Left lung (tissue), 10 donors: ENCODE measurements around the gene NFIA. TPM values are rescaled to one million over a fixed set of nuclear protein-coding genes. Genes with fewer than 3 reads are reported as not detected.

Source experiments
- ATAC-seq: fragments of 200-7000 bp; cut with Tn5 transposase; one replicate; pipeline ENCODE4 v1.9.1; 2020; ENCODE audit warnings: moderate library complexity
- DNase-seq, 4 donors: peaks; one replicate each; pipeline ENCODE4 v3.0.0-alpha.2; 2013 to 2020
- H3K27ac ChIP-seq, 2 donors: fragments of 200-600 bp; sonication (generic) in 1 of 2; one replicate each; pipeline versions ENCODE4 v1.5.0 to v1.8.0; 2020 to 2021
- H3K27me3 ChIP-seq, 2 donors: fragments of 200-600 bp; sonication (generic) in 1 of 2; one replicate each; pipeline versions ENCODE4 v1.5.0 to v1.8.0; 2020 to 2021
- H3K36me3 ChIP-seq, 2 donors: fragments of 200-600 bp; sonication (generic) in 1 of 2; one replicate each; pipeline versions ENCODE4 v1.5.0 to v1.8.0; 2020 to 2021
- H3K4me1 ChIP-seq, 2 donors: fragments of 200-600 bp; one replicate each; pipeline ENCODE4 v1.8.0; 2021
- H3K4me3 ChIP-seq, 2 donors: fragments of 200-600 bp; sonication (generic) in 1 of 2; one replicate each; pipeline versions ENCODE4 v1.5.0 to v1.8.0; 2020 to 2021; ENCODE audit warnings: mild to moderate bottlenecking in 1 of 2
- H3K9me3 ChIP-seq, 2 donors: fragments of 200-600 bp; sonication (generic) in 1 of 2; one replicate each; pipeline versions ENCODE4 v1.5.0 to v1.8.0; 2020 to 2021
- CTCF ChIP-seq, 2 donors: fragments of 200-600 bp; sonication (generic) in 1 of 2; IDR thresholded peaks; one replicate each; pipeline versions ENCODE4 v1.5.0 to v1.8.0; 2021; ENCODE audit warnings: antibody characterized with exemption in 2 of 2
- intact Hi-C, 2 donors: fragments of 100-400 bp; cut with DNase I; formaldehyde crosslinking; loops; one replicate each; pipeline versions ENCODE4 v1.11.2 to v1.14.2; 2022
- polyA plus RNA-seq, 6 donors: library from polyadenylated mRNA; unstranded; fragments of 120-200 nt; gene quantifications; one replicate each; pipeline ENCODE4 v1.2.1, GENCODE V29; 2013; ENCODE audit not compliant: insufficient read length in 6 of 6
- total RNA-seq, 2 donors: library from RNA; stranded (reverse); fragmentation: NEBNext Ultra II Directional; extraction: Animal tissue kit (Norgen Biotek cat#: 25700); gene quantifications; one replicate each; pipeline ENCODE4 v1.2.1, GENCODE V29; 2021
- donor health status: DM: no; HTN: yes; CAD: no.
- donor health status: DM: no; HTN: no; CAD: no.

The NFIA gene
- total and polyA plus RNA-seq, 8 donors: 30.4 to 60.7 (median 37.6) TPM

GRCh38 chr1:61220536-61220935 is 138.2 kb downstream of the NFIA start:
- no peak for TF ChIP-seq CTCF (IDR thresholded peaks at IDR 0.05)
- Histone ChIP-seq H3K4me3 (no peak overlapping the region), H3K27me3 (no peaks in the 10 kb centered on the region), H3K4me1 (peaks cover 0 to 5% of the 10 kb centered on the region in 2 donors), H3K9me3 (no peaks in the 10 kb centered on the region), H3K36me3 (no peaks in the 10 kb centered on the region), H3K27ac (no peak overlapping the region)
- DNase-seq (no peak), ATAC-seq (no peak)
- intact Hi-C loops: no loop called here

GRCh38 chr1:61221642-61222041 is 139.3 kb downstream of the NFIA start:
- no peaks in the 10 kb centered on the region for H3K9me3 ChIP-seq
- no peak for DNase-seq
- H3K4me1 ChIP-seq: peaks cover 0 to 7% of the 10 kb centered on the region in 2 donors
- no peak overlapping the region for H3K4me3 ChIP-seq
- TF ChIP-seq CTCF (IDR thresholded peaks at IDR 0.05): no peak
- no peak overlapping the region for H3K27ac ChIP-seq
- H3K36me3 ChIP-seq: no peaks in the 10 kb centered on the region
- H3K27me3 ChIP-seq: no peaks in the 10 kb centered on the region
- intact Hi-C loops: no loop called here
- no peak for ATAC-seq

GRCh38 chr1:61222240-61222639 is 139.9 kb downstream of the NFIA start:
- no peak overlapping the region for H3K4me3 ChIP-seq
- intact Hi-C loops: no loop called here
- peaks cover 0 to 9% of the 10 kb centered on the region in 2 donors for H3K4me1 ChIP-seq
- no peak overlapping the region for H3K27ac ChIP-seq
- no peak for ATAC-seq
- H3K36me3 ChIP-seq: no peaks in the 10 kb centered on the region
- no peak for TF ChIP-seq CTCF (IDR thresholded peaks at IDR 0.05)
- no peaks in the 10 kb centered on the region for H3K9me3 ChIP-seq
- DNase-seq: no peak
- no peaks in the 10 kb centered on the region for H3K27me3 ChIP-seq

GRCh38 chr1:61223140-61223539 is 140.8 kb downstream of the NFIA start:
- Histone ChIP-seq H3K27me3 (no peaks in the 10 kb centered on the region), H3K36me3 (no peaks in the 10 kb centered on the region), H3K27ac (no peak overlapping the region), H3K4me1 (peaks cover 0 to 9% of the 10 kb centered on the region in 2 donors), H3K9me3 (no peaks in the 10 kb centered on the region), H3K4me3 (no peak overlapping the region)
- ATAC-seq: no peak
- no peak for TF ChIP-seq CTCF (IDR thresholded peaks at IDR 0.05)
- no peak for DNase-seq
- intact Hi-C loops: no loop called here

GRCh38 chr1:61224609-61225008 is 142.2 kb downstream of the NFIA start:
- no peak for TF ChIP-seq CTCF (IDR thresholded peaks at IDR 0.05)
- DNase-seq: peak in 1 of 4 donors; percentile 27
- H3K36me3 ChIP-seq: no peaks in the 10 kb centered on the region
- H3K4me1 ChIP-seq: peaks cover 0 to 9% of the 10 kb centered on the region in 2 donors
- H3K27ac ChIP-seq: no peak overlapping the region
- no peak overlapping the region for H3K4me3 ChIP-seq
- no peaks in the 10 kb centered on the region for H3K27me3 ChIP-seq
- intact Hi-C loops: no loop called here
- no peaks in the 10 kb centered on the region for H3K9me3 ChIP-seq
- no peak for ATAC-seq
